GM23248 (cell line): ENCODE measurements around the gene SGCE.

Experiments
- EZH2 ChIP-seq: fragments of 200-600 bp; sonication (generic); IDR thresholded peaks from 2 replicates; pipeline ENCODE4 v1.6.1; 2018; ENCODE audit warnings: antibody characterized with exemption, mild to moderate bottlenecking; ENCODE audit not compliant: insufficient read depth, poor library complexity, severe bottlenecking
- EZH2phosphoT487 ChIP-seq: fragments of 200-600 bp; sonication (generic); IDR thresholded peaks from 2 replicates; pipeline ENCODE4 v1.6.1; 2018; ENCODE audit warnings: antibody characterized with exemption, moderate library complexity, mild to moderate bottlenecking, low read depth; ENCODE audit not compliant: insufficient read depth

DNA sequence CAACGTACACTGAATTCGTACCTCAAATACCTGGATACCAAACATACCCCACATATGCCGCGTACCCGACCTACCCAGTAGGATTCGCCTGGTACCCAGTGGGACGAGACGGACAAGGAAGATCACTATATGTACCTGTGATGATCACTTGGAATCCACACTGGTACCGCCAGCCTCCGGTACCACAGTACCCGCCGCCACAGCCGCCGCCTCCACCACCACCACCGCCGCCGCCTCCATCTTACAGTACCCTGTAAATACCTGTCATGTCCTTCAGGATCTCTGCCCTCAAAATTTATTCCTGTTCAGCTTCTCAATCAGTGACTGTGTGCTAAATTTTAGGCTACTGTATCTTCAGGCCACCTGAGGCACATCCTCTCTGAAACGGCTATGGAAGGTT is 9.5 kb upstream of the SGCE start:
- TF ChIP-seq EZH2phosphoT487 (no peak), EZH2 (no peak)
